CD4-positive, alpha-beta T cell treated with Interleukin-2 at 100 ng/mL for 4 hours (primary cell): ENCODE measurements around the gene FASTK.

Source experiments
- DNase-seq: peaks from one replicate; pipeline ENCODE4 v3.0.0-alpha.2; 2020; ENCODE audit warnings: low spot score

FASTK gene

DNA sequence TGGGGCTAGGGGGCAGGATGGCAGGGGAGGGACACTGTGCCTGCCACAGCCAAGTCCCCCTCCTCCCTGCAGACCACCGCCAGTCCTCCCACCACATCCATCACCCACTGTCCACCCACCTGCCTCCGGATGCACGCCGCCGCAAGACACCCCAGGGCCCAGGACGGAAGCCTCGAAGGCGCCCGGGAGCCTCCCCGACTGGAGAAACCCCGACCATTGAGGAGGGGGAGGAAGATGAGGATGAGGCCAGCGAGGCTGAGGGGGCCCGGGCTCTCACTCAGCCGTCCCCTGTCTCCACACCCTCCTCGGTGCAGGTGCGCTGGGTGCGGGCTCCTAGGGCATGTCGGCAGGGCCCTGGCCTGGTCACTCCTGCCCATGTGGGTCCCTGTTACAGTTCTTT is 16.2 kb downstream of the FASTK start:
- DNase-seq = no peak

GRCh38 chr7:151063212-151063561 is 17.4 kb downstream of the FASTK start:
- DNase-seq = no peak

GRCh38 chr7:151062399-151063211 is 18.0 kb downstream of the FASTK start:
- no peak for DNase-seq

DNA sequence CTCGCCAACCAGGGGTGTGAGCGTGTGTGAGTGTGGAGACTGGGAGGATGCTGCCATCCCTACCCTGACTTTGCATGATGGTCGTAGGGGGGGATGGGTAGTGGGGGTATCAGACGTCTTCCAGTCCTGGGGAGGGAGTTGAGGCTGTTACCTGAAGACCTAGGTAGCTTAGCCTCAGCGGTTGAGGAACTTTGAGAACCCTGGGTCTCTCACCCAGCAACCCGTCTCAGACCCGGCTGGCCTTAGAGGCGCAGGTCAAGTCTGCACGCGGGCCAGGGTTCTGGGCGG is 18.6 kb downstream of the FASTK start:
- DNase-seq = no peak

DNA sequence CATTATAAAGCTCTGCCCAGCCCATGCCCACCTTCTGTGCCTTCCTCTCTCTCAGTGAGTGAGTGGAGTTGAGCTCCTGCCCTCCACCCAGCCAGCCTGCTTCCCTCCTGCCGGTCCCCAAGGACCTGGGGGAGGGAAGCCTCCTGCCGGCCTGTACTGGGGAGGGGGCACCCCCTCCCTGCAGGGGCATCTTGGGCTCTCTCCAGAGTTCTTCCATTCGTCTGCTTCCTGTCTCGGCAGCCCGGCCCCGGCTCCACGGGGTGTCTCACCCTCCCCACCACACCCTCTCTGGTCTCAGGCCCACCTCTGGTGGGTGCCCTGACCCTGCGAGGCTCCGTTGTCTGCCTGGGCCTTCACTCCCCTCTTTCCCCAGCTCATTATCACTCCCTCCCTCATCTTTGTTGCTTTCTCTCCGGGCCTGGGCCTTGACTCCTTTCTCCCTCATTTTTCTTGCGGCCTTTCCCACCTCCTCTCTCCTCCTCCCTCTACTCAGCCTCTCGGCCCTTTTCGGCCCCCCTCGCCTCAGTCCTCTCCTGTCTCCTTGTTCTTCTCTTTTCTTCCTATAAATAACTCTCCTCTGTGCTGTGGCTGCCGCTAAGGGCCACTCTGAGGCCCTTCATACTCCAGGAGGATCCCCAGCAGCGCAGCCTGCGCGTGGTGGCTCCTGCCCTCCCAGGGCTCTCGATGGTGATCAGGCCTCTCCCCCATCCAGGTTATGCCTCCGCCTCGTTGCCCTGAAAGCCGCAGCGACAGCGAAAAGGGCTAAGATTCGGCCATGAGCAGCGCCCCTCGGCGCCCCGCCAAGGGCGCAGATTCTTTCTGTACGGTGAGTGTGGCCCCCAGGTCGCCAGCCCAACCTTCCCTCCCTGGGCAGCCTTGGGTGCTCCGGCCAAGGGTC is 19.1 kb downstream of the FASTK start:
- DNase-seq = no peak

DNA sequence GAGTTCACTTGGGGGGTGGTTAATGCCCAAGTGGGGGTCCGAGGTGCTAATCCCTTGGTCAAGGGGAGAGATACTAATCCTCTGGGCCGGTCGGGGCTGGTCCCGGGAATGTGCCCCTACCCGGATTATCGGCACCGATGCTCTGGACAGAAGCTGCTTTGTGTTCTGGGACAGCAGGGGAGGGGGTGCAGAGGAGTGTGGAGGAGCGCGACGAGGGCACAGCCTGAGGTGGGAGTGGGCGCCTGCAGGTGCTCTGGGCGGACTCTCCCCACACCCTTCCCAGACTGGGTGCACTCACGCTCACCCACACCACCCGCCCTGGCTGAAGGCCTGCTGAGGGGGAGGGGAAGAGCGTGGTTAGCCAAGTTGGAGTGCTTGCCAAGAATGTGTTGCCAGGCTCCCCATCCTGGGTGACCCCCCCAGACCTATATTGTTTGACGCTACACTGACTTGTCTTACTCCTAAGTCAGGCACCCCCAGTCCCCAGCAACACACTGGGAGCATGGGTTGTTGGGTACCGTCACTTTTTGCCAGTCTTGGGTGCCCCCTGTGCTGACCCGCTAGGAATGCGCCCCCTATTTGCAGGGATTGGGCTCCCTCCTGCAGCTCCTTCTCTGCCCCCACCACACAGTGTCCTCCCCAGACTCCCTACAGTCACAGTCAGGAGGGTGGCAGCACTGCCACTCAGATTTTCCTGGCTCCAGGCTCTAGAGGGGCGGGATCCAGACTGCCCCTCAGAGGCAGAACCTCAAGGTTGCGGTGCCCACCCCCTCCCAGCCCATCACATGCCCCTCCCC is 20.0 kb downstream of the FASTK start:
- DNase-seq = no peak

DNA sequence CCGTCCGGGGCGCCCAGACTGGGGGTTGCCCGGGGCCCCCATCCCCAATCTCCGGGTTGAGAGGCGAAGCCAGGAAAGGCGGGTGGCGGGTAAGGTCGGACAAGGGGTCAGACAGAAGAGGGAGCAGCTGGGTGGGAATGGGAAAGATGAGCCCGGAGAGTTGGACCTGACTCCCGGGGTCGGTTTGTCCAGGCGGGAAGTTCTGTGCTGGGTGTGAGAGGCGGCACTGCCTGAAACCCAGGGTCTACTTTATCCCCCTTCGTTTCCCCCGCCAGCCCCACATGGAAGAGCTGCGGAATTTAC is 20.5 kb downstream of the FASTK start:
- DNase-seq = no peak

DNA sequence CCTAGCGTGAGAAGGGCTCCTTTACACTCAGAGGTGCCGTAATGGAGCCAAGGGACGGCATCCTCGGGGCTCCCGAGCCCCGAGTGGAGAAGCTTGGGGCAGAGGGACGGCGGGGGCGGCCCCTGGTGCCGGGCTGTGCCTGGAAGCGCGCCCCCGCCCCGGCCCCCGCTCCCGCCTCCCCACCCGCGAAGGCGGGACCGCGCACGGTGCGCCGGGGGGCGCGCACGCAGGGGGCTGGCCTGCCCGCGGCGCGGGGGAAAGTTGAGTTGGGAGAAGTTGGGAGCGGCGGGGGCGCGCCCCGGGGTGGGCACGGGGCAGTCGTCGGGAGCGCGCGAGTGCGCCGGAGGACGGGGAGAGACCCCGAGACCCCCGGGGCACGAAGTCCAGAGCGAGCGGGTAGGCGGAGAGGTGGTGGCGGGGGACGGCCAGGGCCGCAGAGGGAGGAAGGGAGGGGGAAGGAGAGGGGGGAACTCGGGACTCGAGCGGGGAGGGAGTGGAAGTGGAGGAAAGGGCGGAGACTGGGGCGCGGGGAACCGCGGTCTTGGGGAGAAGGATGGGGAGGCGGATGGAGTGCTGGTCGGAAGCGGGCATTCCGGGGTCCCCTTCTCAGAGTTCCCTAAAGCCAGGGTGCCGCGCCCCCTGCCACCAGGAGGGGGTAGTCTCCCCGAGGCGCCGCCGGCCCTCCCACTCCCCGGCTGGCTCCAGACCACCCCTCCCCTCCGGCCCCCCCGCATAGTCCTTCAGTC is 21.1 kb downstream of the FASTK start, which contains the start of gene SLC4A2:
Gene SLC4A2, plus strand, starts transcription at position 223 of the 746 bp plus-strand sequence. CDS start 2,399 bp downstream, outside the sequence.
- DNase-seq = peak; percentile 61

DNA sequence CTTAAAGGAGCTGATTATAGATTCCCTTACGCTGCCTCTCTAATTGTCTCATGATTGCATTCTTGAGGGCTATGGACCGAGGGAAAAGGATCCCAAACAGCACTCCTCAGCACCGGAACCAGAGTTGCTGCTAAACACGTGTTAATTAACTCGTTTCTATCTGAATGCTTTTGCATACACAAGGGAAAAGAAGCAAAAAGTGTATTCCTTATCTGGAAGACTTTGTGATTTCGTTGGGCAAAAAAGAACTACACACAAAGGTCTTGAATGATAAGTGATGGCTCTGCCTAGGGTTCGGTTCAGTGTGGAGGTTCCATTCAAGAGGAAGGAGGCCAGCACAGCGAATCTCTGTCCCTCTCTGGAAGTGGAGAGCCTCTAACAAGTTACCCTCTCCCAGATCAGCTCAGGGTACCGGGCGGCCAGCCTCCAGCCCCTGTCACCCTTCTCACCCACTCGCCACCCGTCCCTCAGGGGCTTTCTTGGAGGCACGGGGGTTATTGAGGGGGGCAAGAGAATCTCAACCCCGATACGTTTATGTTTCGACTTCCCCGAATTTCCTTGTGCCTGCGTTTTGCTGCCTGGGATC is 21.7 kb downstream of the FASTK start:
- DNase-seq = no peak

GRCh38 chr7:151057989-151058780 is 22.4 kb downstream of the FASTK start:
- peak; percentile 99 for DNase-seq

DNA sequence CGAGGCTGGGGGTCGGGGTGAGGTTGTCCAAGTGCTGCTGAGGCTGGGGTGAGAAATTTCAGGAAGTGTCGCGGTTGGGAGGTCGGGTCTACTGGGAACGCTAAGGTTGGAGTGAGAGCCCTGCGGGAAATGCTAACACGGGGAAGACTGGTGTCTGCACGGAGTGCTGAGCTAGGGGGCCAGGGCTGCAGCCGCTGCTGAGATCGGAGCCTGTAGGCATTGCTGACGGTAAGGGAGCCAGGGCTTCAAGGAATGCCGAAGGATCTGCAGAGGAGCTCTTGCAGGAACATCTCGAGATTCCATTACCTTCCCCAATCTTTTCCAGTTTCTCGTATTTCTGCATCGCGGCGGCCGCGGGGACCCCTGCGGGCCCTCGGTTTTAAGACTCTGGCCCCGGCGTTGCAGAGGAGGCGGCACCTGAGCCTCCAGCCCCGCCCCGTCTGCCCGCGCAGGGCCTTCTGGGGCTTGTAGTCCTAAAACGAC is 23.1 kb downstream of the FASTK start, which contains the start of gene CDK5:
Gene CDK5, minus strand, starts transcription at position 392 of the 483 bp plus-strand sequence. Its CDS starts 49 bp downstream, at position 343.
- no peak for DNase-seq

DNA sequence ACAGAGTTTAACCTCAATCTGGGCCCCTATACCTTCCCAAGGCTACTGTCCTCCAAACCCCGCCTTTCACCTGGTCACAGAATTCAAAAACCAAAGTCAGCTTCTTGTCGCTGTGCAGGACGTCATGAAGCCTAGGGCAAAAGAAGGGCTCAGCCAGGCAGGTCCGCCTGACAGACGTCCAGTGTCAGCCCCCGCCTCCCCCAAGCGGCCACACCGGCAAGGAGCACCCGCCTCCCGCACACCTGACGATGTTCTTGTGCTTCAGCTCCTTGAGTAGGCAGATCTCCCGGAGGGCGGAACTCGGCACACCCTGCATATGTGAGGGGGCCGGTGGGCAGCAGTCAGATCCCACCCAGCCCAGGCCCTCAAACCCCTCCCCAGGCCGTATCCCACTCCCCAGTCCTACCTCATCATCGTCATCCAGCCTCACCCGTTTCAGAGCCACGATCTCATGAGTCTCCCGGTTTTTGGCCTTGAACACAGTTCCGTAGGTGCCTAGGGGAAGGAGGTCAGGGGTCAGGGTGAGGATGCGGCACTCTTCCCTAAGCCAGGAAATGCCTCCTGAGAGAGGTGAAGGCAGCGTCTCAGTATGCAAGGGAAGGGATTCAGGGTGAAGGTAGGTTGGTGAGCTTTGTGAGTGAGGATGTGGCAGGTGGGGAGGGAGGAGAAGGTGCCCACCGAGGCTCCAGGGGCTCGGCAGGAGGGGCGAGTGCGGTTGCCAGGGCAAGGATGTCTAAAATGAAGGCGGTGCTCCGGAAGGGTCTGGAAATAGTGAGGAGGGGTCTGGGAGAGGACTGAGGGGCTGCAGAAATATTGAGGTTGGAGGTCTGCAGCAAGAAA is 23.7 kb downstream of the FASTK start:
- DNase-seq = no peak

GRCh38 chr7:151056283-151056665 is 24.3 kb downstream of the FASTK start:
- no peak for DNase-seq

GRCh38 chr7:151053751-151054150 is 26.9 kb downstream of the FASTK start:
- no peak for DNase-seq

- DNase-seq = no peak
Observed at GRCh38 chr7:151053096-151053495, 27.5 kb downstream of the FASTK start.

GRCh38 chr7:151051108-151051507 is 29.5 kb downstream of the FASTK start:
- peak; percentile 26 for DNase-seq

- DNase-seq = no peak
Observed at GRCh38 chr7:151048911-151049463, 31.6 kb downstream of the FASTK start.

GRCh38 chr7:151047976-151048815 is 32.4 kb downstream of the FASTK start, which contains the start of gene ASIC3:
Gene ASIC3, plus strand, starts transcription at chr7:151048531. Its CDS starts 355 bp downstream, at chr7:151048886.
- no peak for DNase-seq
